OCI-M2 (cell line): Measurements from ENCODE around the gene KCNB1.

Experiments
- DNase-seq: peaks from one replicate; lab custom pipeline; 2025; ENCODE audit not compliant: unreplicated experiment; lab: John Stamatoyannopoulos, UW

The KCNB1 gene

DNA sequence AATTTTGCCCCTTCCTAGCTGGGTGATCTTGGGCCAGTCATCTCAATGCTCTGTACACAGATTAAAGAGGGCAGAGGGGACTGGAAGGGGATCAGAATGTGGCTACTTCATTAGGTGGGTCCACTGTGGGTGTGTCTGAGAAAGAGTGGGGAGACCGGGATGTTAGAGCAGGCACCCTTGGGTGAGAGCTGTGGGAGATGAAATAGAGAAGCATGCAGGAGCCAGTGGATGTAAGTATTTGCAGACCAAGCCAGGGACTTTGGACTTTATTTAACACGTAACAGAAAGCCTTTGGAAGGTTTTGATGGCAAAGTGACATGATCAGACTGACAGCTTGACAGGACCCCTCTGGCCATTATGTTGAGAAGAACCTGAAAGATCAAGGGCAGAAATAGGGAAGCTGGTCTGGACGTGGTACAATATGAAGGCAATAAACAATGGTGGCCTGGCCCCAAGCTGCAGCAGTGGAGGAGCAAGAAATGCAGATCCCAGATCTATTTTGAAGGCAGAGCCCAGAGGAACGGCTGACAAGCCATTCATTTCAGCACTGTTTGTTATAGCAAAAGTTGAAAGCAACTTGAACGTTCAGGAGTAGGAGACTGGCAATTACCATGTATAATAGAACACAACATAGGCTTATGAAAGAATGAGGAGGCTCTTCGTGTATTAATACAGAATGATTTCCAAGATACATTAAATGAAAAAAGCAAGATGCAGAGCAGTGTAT lies 122.1 kb downstream of the KCNB1 start:
- no peak for DNase-seq

DNA sequence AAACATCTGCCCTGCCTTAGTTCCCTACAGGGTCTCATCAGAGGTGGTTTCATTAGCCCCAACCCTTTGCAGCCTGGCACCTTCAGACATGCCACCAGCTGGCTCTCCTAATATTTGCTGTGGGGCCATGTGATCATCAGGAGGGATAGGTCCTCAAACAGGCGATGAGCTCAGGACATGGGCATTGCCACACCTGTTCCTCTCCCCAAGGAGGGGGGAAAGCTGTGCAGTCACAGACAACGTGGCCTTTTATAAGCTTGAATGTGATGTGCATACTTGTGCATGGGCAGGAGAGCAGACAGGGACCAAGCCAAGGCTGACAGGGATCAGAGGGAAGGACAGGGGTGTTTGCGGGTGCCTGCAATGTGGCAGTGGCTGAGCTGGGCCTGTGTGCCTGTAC lies 125.8 kb downstream of the KCNB1 start:
- no peak for DNase-seq

DNA sequence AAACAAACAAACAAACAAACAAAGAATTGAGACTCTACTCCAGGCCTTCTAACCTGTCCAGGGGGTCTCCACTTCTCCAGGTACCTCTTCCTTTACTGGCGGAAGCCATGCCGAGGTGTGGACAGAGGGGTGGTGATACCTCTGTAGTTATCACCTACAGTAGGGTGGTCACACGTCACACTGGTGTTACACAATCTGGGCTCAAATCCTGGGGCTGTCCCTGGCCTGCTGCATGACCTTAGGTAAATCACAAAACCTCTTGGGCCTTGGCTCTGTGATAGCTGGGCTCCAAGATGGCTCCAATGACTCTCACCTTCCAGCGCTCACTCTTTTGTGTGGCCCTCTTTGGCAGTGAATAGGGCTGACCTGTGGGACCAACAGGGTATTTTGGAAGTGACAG lies 127.8 kb downstream of the KCNB1 start:
- no peak for DNase-seq

DNA sequence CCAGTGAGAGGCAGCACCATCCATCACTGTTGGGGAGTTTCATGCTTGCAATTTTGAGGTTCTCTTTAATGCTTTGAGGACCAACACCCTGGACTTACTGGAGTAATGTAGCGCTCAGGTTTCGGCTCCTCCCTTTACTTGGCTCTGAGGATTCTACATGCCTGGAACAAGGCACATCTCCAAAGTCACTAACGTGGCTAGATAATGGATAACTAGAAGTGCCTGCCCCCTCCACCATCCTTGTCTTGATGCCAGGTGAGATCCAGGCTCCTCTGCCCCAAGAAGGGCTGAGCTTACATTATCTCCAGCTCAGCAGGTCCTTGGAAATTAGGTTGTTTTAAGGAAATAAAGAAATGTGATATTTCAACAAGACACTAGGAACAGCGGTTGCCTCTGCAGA lies 129.1 kb downstream of the KCNB1 start:
- DNase-seq, result no peak

DNA sequence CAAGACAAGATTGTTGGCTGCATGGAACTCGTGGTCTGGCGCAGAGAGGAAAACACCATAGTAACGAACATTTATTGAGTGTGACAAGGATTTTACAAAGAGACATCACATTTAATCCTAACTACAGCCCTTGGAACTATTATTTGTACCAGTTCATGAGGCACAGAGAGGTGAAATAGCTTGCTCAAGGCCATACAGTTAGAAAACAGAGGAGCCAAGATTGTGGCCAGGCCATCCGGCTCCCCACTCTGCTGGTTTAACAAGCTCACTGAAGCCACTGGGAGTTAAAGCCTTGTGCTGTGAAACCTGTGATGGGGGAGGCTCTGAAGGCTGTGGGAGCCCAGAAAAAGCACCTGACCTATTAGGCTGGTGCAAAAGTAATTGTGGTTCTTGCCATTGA lies 129.7 kb downstream of the KCNB1 start:
- DNase-seq, result no peak

DNA sequence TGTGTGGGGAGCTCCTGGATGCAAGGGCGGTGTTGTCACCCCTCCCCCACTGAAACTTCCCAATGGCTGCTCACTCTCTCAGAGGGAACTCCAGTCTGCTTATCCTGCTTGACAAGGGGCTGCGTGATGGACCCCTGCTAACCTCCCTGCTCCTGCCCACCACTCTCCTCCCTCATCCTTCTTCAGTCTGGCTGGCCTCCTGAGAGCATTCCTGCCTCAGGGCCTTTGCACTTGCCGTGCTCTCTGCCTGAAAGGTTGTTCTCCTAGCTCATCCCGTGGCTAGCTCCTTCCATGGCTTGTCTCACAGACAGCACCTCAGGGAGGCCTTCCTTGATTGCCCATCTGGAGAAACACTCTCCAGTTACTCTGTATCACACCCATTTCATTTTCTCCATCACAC lies 130.7 kb downstream of the KCNB1 start:
- DNase-seq, result no peak

DNA sequence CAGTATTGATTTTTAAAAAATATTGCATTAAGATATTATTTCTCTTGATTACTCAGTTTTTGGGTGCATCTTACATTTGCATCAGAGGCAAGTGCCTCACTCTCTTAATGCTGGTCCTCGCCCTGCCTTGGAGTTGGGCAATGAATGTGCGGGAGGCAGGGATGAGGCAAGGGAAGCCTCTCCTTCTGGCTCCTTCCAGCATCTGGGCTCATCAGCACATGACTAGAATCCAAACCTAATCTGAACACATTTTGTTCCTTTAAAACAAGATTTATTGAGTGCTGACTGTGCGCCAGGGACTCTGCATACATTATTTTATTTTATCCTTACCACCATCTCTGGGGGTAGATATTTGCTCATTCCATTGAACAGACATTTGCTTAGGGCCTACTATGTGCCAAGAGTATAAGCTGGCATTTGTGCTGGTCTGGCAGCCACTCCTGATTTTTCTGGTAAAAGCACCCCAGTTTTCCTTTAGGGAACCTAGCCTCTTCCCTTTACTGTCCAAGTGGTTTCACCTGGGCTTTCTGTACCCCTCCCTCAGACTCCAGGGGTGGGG lies 132.7 kb downstream of the KCNB1 start:
- no peak for DNase-seq

DNA sequence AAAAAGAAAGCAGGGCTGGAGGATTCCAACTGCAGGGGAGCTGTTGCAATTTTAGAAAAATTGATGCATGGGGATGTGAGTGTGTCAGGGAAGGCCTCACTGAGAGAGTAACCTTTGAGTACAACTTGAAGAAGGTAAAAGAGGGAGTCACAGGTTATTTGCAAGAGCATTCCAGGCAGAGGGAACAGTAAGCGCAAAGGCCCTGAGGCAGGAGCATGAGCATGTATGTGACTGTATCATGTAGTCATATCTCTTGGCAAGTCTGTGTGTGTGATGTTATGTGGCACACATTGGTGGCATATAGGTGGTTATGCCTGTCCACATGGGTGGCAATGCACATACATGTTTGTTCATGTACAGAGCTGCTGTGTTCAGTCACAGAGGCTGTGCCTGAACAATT lies 133.4 kb downstream of the KCNB1 start:
- no peak for DNase-seq

DNA sequence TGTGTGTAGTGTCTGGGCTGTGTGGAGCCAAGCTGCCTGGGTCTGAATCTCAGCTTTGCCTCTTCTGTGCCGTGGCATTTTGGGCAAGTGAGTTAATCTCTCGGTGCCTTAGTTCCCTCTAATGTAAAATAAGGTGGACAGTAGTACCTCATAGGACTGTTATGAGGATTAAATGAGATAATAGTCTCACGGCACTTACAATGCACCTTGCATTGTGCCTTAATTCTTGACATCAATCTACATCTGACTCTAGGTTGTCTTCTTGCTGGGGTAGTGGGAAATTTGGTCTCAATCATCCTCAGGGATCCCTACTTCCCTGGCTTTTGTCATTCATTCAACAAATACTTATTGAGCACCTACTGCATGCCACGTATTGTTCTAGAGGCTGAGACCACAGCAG lies 133.9 kb downstream of the KCNB1 start:
- no peak for DNase-seq

DNA sequence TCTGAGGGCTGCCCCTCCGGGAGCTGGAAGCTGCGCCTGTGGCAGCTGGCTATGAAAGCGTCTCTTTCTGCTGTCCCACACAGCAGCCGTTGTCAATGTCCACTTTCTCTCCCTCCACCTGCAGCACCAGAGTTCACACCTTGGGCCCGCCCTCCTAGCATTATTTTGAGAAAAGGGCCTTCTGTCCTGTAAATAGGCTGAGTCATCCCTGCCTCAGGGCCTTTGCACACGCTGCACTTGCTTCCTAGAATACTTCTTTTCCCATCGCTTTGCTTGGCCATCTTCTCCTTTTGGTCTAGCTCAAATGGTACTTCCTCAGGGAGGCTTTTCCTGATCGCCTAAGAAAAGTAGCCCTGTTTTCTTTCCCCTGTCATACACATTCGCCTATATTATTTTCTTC lies 135.3 kb downstream of the KCNB1 start:
- no peak for DNase-seq

DNA sequence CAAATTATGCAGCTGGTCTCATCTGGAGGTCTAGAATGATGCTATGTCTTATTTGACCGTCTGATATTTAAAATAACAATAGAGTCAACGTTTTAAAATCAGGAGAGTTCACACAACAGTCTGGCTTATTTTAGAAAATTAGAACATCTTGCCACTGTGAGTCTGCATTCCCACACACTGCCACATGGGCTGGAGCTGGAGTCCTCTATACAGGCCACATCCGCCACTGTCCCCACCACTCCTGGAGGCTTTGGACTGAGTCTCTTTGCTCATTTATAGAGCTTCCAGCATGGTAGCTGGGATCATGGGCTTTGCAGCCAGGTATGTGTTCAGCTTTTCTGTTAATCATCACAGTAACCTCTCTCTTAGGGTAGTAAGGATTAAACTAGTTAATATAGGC lies 135.8 kb downstream of the KCNB1 start:
- DNase-seq, result no peak

DNA sequence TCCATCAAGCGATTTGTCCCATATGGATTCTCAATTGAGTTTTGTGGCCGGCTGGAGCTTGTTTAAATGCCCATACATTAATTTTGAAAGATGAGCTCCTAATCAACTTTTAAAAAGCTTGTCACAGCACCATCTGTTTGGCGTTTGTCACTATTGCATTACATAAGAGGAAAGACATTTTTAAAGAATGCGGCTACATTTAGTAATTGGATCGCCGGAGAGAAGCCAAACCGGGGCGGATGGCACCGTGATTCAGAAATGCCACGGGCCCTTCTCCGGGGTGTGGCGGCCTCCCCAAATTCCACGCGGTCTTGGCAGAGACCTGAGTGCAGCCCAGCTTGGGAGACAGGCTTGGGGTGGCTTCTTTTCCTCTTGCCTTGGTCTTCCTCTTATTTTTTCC lies 136.9 kb downstream of the KCNB1 start:
- DNase-seq, result no peak

DNA sequence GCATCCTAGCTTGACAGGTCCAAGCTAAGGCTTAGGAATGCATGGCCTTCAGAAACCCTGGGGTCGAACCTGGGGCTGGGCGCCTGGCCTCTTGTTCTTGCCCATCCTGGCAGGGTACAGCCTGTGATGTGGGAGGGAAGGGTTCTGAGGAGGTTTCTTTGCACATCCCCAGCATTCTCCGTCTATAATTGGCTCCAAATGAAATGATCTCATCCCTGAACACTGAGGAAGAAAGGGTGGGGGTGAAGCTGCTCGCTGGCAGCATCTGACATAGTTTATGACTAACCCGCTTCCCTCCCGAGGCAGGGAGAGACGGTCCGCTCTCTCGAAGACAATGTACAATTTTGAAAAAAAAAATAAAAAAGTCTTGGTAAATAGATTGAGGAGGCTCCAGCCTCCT lies 137.5 kb downstream of the KCNB1 start:
- no peak for DNase-seq

DNA sequence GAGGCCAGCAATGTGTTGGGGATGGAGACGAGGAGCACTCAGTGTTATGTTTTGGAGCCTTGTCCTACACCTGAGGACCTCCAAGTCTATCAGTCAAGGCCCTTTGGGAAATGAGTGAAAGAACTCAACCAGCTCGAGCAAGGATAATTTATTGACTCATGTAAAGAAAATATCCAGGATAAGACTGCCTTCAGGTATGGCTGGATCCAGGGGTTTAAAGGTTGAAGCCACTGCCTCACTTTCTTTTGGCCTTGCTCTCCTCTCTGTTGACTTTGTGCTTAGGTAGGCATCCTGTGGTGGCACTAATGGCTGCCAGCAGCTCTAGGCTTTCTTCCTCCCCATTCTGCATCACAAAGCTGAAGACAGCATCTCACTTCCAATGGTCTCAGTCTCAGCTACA lies 138.3 kb downstream of the KCNB1 start:
- DNase-seq, result no peak

DNA sequence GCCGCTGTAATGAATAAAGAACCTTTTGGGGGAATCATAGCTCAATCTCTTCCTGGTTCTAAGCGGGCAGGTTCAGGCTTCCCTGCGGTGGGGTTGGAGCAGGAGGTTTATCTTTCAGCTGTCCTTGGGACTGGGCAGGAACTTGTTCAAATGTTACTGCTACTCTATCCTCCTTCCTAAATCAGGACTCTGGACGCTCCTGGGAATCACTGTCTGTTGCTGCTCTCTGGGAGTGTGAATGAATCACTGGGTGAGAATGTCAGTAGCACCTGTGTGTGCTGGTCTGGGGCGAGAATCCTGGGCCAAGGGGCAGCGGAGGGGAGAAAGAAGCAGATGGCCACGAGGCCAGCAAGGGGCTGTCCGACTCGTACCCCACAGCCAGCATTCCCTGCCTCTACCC lies 139.2 kb downstream of the KCNB1 start:
- DNase-seq, result no peak

DNA sequence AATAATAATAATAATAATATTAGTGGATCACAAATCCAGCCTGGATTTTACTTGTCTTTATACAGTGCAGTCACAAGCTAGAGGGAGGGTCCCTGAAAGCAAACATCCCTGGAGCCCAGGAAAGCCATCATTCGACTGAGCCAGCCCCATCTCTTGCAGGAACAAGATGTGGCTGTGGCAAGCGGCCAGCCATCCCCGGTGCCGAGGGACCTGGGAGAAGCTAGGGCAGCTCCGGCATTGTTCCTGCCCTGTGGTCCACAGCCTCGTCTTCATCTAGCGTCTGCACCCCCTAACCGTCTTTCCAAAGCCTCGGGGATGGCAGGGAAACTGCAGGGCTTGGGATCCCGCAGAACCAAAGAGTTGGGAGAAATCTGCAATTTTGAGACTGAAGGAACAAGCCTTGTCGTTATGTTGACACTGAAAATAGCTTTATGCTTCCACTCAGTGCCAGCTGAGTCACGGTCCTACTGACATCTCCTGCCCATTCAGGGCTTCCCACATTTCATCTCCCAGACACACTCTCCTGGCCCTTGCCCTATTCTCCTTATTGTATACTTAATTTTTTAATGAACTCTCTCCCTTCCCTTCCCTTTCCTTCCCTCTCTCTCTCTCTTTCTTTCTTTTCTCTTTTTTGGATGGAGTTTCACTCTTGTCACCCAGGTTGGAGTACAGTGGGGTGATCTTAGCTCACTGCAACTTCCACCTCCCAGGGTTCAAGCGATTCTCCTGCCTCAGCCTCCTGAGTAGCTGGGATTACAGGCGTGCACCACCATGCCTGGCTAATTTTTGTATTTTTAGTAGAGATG lies 142.1 kb downstream of the KCNB1 start:
- no peak for DNase-seq

DNA sequence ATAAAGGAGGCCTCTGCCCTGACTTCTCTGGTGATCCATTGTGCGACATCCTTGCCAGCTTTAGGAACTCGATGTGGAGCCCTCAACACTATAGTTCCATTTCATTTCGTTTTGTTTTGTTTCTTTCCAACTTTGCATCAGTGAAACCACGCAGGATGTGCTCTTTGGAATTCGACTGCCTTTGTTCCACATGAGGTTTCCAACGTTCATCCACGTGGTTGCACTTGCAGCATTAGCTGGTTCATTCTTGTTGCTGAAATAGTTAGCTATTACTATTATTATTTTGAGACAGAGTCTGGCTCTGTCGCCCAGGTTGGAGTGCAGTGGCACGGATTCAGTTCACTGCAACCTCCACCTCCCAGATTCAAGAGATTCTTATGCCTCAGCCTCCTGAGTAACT lies 143.3 kb downstream of the KCNB1 start:
- DNase-seq, result no peak

DNA sequence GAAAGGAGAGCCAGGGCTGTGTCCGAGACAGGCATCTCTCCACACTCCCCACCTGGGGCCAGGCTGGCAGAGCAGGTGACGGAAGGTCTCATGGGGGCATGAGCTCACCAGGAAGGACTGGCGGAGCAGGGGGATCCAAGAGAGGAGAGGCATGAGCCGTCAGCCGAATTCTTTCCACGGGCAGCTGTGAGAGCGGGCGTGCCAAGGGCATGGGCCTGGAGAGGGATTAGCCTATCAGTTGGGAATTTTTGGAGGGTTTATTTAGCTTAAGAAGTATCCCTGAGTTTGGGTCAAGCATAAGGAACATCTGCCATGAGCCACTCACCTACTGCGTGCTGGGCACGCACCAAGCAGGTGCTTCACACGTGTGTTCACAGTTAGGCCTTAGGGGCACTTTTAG lies 144.4 kb downstream of the KCNB1 start:
- no peak for DNase-seq

DNA sequence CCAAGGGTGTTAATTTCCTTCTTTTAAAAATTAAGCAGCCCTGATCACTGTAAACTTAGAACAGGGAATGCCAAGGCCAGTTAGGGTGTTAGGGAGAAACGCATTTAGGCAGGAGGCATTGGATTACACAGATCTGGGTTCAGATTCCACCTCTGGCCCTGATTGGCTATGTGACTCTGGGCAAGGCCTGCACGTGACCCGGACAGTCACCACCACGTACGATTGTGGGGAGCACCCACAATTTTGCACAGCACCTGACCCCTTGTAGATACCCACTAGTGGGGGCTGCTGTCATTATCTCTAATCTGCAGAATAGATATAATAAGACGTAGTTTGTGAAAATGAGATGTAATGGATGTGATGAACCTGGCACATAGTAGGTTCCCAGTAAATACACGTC lies 145.1 kb downstream of the KCNB1 start:
- DNase-seq, result no peak

DNA sequence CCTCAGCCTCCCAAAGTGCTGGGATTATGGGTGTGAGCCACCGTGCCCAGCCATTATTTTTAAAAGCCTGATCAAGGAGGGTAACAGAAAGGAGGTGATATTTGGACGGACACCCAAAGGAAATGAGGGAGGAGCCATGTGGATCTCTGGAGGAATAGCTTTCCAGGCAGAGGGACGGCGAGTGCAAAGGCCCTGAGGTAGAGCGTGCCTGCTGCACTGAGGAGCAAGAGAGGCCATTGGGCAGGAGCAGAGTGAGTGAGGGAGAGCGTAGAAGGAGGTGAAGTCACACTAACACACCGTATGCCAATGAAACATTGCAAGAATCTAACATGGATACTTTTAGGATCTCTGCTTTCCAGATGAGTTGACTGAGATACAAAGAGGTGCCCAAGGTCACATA lies 145.7 kb downstream of the KCNB1 start:
- DNase-seq, result no peak

DNA sequence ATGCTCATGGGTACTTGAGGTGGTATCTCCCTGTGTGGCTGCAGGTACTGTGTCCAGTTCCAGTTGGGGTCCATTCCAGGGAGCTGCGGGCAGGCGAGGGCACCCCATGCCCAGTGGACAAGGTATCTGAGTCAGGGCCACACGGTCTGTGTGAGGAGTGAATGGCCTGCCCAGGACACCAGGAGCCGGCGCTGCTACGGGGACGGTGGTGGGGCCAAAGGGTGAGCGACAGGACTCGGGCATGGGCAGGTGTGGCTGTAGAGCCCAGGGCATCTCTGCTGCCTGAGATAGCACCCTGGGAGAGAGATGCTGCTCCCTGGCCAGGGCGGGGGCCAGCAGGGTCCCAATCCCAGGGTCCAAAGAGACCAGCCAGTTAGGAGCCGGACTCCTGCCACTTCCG lies 147.0 kb downstream of the KCNB1 start:
- no peak for DNase-seq
